Measurements from ENCODE around the gene PAGR1.
"Not testable (repeated sequence)": the region's sequence is repeated elsewhere in the genome, so short reads cannot be mapped to it uniquely, and the experiment has no call there.

The PAGR1 gene

DNA sequence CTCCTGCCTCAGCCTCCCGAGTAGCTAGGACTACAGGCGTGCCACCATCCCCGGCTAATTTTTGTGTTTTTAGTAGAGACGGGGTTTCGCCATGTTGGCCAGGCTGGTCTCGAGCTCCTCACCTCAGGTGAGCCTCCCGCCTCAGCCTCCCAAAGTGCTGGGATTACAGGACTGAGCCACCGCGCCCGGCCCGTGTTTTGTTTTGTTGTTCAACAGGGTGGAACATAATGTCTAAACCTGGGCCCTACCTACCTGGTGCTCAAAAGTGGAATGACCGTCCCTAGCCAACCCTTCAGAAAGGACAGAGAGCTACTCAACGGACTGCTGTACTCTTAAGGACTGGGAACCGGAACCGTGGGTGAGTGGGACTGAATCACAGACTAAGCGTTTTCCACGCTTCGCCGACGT is 26.2 kb upstream of the PAGR1 start:
- H3K4me3 ChIP-seq (ENCODE audit: low read depth, low read length): peak overlapping the region; percentile 97
- DNase-seq (ENCODE audit: low read depth): no peak
- TF ChIP-seq, protein P1, sequence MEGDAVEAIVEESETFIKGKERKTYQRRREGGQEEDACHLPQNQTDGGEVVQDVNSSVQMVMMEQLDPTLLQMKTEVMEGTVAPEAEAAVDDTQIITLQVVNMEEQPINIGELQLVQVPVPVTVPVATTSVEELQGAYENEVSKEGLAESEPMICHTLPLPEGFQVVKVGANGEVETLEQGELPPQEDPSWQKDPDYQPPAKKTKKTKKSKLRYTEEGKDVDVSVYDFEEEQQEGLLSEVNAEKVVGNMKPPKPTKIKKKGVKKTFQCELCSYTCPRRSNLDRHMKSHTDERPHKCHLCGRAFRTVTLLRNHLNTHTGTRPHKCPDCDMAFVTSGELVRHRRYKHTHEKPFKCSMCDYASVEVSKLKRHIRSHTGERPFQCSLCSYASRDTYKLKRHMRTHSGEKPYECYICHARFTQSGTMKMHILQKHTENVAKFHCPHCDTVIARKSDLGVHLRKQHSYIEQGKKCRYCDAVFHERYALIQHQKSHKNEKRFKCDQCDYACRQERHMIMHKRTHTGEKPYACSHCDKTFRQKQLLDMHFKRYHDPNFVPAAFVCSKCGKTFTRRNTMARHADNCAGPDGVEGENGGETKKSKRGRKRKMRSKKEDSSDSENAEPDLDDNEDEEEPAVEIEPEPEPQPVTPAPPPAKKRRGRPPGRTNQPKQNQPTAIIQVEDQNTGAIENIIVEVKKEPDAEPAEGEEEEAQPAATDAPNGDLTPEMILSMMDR (conservative IDR thresholded peaks at IDR 0.05; ENCODE audit: low read depth, low read length): no peak

DNA sequence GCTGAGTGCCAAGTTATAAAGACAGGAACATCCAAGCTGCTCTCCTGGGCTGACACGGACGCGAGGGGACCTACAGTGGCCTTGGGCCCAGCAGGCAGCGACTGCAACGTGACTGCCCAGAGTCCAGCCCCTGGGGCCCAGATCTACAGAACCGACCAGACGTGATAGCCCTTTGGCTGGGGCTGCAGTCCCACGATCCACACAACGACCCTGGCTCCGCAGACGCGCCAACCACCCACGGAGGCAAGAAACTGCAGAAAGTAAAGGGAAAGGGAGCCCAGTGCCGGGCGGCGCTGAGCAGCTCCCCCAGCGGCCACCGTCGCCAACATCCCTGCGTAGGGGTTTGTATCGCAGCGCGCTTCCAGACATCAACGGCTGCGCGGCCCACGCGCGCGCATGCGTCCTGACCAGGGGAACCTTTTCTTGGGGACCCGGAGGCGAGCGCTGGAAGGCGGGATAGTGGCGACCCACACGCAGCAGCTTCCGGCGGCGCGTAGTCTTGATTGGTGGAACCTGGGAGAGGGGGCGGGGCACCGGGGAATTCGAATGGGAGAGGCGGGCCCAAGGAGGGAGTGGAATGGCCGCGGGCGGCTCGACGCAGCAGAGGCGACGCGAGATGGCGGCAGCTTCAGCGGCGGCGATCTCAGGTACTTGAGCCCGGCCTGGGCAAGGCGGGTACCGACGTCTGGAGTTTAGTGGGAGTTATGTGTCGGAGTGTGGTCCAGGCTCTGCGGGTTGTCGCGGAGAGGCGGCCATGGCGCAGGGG is 25.6 kb upstream of the PAGR1 start, which contains the start of gene KIF22:
KIF22 (plus strand) TSS at position 569 of the 766 bp plus-strand sequence; CDS start at position 578, 9 bp downstream.
- TF ChIP-seq, protein P1 (conservative IDR thresholded peaks at IDR 0.05; ENCODE audit: low read depth, low read length): peak; percentile 75
- H3K4me3 ChIP-seq (ENCODE audit: low read depth, low read length): peak within 1 kb of the TSS; percentile 97
- peak; percentile 99 for DNase-seq (ENCODE audit: low read depth)

DNA sequence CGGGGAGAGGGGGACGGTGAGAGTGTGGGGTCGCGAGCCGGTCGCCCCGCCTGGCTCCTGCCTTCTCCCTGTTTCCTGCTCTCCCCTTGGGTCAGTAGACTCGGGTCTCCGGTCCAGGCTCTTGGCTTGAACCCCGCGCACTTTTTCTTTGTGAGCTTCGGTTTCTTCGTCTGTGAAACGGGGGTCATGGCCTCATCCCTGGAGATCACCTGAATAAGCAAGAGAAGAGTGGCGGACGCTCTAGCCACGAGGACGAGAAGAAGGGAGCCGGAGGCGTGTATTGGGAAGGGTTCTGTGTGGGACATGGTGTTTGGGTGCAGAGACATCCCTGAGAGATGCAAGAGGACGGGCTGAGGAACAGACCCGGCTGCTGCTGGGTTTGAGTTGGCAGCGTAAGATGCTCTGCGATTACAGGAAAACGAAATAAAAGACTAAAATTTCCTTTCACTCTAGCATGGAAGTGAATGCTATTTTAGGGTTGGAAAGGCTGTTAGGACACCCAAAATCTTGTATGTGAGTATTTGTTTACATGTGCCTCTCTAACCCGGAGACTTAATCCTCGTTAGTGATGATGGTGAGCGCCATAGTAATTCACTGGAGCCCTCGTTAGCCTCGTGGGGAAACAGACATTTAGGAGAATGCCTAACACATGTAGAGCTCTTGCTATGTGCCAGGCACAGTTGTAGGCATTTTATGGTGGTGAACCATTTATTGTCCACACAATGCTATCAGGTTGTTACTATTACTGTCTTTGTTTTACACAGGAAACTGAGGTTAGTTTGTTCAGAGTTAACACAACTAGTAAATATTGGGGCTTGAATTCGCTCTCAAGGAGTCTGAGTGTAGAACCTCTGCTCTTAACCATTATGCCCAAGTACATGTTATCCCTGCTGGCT is 24.8 kb upstream of the PAGR1 start:
- peak; percentile 24 for DNase-seq (ENCODE audit: low read depth)
- H3K4me3 ChIP-seq (ENCODE audit: low read depth, low read length): peak overlapping the region; percentile 97
- TF ChIP-seq, protein P1 (conservative IDR thresholded peaks at IDR 0.05; ENCODE audit: low read depth, low read length): no peak

DNA sequence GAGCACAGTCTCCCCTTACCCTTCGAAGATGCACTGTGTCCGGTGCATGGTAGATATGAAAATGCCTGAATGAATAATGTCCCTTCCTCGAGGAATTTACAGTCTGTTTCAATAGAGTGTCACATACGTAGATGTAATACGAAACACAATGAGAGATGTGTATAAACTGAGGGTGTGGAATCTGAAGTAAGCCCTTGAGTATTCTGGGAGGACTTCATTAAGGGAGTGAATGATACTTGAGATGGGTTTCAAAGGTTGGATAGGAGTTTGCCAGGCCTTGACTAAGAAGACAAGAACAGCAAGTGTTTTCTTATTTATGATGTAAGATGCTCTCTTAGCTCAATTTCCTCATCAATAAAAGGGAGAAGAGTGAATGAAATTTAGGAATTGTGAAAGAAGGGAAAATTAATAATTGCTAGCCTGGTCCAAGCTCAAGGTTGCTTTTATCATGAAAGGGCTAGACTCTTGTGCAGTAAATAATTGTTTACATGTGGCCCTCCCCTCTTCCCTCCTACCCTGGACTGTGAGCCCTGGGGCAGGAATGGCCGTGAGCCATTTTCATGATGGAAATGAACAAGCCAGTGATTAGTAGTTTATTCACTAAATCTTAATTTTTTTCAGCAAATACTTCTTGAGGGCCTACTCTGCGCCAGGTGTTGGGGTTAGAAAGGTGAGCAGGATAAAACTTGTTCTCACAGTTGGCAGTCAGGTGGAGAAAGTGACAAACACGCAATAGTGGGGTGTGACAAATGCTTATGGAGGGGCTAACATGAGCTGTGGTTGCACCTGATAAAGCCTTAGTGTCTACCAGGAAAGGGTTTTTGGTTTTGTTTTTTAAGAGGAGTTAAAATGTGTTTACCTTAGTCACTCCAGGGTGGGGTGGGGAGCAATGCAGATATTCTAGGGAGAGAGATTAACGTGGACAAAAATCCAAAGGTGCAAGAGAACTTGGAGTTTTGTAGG is 23.8 kb upstream of the PAGR1 start:
- H3K4me3 ChIP-seq (ENCODE audit: low read depth, low read length): no peak overlapping the region
- TF ChIP-seq, protein P1 (conservative IDR thresholded peaks at IDR 0.05; ENCODE audit: low read depth, low read length): no peak
- DNase-seq (ENCODE audit: low read depth): no peak

DNA sequence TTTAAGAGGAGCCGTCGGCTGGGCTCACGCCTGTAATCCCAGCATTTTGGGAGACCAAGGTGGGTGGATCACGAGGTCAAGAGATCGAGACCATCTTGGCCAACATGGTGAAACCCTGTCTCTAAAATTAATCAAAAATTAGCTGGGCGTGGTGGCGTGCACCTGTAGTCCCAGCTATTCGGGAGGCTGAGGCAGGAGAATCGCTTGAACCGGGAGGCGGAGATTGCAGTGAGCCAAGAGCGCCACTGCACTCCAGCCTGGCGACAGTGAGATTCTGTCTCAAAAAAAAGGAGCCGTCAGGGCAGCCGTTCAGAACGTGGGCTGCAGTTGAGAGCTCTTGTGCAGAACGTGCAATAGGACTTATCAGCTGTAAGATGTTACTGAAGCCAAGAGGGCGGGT is 22.8 kb upstream of the PAGR1 start:
- H3K4me3 ChIP-seq (ENCODE audit: low read depth, low read length); DNase-seq (ENCODE audit: low read depth): not testable (repeated sequence)

DNA sequence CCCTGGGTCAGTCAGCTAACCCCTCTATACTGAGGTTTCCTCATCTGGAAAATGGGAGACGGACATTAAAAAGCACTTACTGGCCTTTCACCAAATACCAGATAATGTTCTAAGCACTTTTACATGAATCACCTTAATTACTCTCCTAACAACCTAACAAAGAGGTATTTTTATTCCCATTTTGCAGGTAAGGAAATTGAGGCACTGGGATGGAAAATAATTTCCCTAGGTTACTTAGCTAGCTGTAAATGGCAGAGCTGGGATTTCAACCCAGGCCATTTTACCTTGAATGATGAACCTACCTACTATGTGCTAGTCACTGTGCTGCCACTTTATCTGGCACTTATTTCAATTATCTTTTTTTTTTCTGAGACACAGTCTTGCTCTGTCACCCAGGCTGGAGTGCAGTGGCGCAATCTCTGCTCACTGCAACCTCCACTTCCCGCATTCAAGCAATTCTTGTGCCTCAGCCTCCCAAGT is 21.7 kb upstream of the PAGR1 start:
- TF ChIP-seq, protein P1 (conservative IDR thresholded peaks at IDR 0.05; ENCODE audit: low read depth, low read length): no peak

More for the DNA sequence above, 21.7 kb upstream of the PAGR1 start:
- no peak overlapping the region for H3K4me3 ChIP-seq (ENCODE audit: low read depth, low read length)
- no peak for DNase-seq (ENCODE audit: low read depth)
